Umbilical cord (tissue), 2 donors: ENCODE data around the gene USP10. TPM values are rescaled to one million over a fixed set of nuclear protein-coding genes. Genes with fewer than 3 reads are reported as not detected.
"Not testable (repeated sequence)": the region's sequence is repeated elsewhere in the genome, so short reads cannot be mapped to it uniquely, and the experiment has no call there.

ENCODE experiments used
- DNase-seq: peaks from one replicate; pipeline ENCODE4 v3.0.0-alpha.2; 2015; ENCODE audit warnings: low spot score
- total RNA-seq: library from RNA; depleted of rRNA; stranded (reverse); fragments of >200 nt; gene quantifications from one replicate; pipeline ENCODE4 v1.2.3, GENCODE V29; 2014; ENCODE audit warnings: low replicate concordance; ENCODE audit not compliant: insufficient read depth

The USP10 gene
- total RNA-seq, 1 donor from 2014 or later = 34.4 TPM

DNA sequence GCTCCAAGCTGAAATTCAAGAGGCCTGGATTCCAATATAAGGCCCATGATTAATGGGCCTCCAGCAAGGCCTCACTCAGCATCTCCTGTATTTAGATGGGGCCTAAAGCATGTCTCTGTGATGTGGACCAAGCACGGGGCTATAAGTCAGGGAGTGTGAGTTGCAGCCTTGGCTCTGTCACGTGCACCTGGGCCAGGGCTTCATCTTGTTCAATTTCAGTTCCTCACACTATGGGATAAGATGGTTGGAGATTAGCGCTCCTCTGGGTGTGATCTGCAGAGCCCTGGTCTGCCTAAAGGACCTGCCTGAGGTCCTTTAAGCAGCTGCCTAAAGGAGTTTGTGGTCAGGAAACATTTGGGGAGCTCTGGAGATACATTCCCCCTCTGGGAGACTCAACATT lies 26.2 kb upstream of the USP10 start:
- DNase-seq = no peak

DNA sequence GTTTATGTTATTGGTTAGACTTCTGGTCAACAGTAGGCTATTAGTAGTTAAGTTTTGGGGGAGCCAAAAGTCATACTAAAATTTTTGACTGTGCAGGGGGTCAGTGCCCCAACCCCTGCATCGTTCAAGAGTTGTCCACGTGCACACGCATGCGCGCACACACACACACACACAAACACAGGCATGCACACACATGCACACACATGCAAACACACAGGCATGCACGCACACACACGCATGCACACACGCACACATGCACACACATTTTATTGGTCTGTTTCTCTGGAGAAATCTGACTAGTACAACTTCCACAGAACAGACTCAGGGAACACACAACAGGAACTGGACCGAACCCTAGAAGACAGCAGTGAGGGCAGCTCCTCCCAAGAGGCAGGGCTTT lies 24.4 kb upstream of the USP10 start:
- DNase-seq = no peak

- DNase-seq = no peak
Measured at GRCh38 chr16:84675884-84676283, 23.9 kb upstream of the USP10 start.

- no peak for DNase-seq
Measured at GRCh38 chr16:84677017-84677803, 22.6 kb upstream of the USP10 start.

DNA sequence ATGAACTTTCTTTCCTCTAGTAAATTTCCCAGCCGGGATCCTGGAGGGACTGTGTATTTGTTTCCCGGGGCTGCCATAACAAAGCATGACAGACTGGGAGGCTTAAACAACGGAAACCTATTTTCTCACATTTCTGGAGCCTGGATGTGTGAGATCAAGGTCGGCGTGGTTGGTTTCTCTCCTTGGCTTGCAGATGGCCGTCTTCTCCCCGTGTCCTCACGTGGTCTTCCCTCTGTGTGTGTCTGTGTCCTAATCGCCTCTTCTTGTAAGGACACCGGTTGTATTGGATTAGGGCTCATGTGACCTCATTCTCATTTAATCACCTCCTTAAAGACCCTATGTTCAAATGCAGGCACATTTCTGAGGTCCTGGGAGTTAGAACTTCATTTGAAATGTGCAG lies 22.0 kb upstream of the USP10 start:
- DNase-seq = no peak

DNA sequence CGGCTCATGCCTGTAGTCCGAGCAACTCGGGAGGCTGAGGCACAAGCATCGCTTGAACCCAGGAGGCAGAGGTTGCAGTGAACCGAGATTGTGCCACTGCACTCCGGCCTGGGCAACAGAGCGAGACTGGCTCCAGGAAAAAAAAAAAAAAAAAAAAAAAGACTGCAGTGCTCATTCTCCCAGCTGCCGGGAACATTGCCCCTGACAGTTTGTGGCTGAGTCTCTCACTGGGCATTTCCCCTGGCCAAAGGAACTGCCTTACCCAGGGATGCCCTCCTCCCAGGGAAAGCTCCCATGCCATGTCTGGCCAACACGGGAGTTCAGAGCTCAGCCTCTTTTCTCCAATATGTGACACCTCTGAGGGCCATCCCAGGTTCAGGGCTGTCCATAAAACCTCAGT lies 21.3 kb upstream of the USP10 start:
- no peak for DNase-seq

DNA sequence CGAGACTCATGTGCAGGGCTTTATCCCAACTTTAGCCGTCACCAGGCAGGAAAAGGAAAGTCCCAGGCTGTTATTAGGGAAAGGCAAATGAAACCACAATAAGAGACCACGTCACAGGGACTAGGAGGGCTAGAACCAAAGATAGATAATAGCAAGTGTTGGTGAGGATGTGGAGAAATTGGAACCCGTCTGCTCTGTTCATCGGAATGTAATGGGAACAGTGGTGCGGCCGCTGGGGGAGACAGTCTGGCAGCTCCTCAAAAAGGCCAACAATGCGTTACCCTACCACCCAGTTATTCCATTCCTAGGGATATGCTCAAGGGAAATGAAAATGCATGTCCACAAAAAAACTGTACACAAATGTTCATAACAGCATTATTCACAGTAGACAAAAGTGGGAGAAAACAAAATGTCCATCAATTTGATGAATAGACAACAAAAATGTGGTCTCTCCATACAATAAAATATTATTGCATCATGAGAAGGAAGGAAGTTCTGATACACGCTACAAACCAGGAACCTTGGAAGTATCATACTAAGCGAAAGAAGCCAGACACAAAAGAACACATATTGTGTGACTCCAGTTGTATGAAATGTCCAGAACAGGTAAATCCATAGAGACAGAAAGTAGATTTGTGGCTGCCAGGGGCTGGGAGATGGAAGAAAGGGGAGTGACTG lies 19.5 kb upstream of the USP10 start:
- no peak for DNase-seq

DNA sequence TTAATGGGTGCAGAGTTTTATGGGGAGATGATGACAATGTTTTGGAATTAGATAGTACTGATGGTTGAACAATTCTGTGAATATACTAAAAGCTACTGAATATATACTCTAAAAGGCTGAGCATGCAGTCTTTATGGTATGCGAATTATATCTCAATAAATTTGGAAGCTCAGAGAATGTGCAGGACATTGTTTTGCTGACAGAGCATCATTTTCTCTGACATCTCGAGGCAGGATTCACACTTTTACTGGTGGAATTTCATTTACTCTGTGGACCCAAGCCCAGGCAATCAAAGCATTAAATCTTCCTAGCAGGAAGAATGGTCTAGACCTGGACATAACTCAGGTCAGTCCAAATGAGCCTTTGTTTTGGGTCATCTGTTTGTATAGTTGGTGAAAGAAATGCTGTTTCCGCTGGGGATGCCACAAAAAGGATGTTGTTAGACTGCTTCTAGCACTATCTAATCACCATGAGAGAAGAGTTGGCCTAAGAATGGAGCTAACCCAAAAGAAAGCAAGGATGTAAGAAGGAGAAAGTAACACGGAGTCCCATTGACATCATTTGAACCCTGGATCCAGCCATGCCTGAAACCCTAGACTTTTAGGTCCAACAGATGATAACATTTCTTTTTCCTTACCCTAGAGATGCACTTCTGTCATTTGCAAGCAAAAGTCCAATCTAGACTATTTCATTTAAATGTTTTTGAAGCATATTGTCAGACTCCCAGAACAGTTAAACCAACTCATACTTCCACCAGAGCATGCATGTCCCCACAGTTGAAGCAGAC lies 18.8 kb upstream of the USP10 start:
- DNase-seq = no peak

DNA sequence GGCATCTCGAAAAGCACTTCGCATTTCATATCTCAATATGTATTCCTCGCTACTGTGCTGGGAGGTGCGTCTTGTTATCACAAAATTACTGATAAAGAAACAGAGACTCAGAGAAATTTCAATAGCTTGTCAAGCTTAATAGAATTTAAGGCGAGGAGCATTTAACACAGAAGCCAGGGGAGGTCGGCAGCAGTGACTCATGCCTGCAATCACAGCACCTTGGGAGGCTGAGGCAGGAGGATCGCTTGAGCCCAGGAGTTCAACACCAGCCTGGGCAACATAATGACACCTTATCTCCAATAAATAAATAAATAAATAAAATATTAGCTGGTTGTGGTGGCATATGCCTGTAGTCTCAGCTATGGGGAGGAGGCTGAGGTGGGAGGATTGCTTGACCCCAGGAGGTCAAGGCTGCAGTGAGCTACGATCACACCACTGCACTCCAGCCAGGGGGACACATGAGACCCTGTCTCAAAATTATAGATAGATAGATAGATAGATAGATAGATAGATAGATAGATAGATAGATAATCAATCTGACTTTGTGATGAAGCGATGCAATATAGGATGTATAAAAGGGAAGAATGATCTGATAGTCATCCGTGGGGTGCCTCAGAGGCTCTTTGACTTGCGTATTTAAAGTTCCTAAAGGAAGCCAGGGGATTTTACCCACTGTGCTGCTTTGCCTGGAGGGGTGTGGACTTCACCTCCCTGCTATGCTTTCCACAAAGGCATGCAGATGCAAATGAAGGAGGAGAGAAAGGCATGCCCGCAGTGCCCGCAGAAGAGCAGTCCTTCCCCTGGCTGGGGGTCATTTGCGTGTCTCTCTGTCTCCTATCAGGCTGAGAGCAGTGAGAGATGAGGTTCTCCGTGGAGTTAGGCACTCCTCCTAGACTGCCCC lies 15.9 kb upstream of the USP10 start:
- DNase-seq = no peak

DNA sequence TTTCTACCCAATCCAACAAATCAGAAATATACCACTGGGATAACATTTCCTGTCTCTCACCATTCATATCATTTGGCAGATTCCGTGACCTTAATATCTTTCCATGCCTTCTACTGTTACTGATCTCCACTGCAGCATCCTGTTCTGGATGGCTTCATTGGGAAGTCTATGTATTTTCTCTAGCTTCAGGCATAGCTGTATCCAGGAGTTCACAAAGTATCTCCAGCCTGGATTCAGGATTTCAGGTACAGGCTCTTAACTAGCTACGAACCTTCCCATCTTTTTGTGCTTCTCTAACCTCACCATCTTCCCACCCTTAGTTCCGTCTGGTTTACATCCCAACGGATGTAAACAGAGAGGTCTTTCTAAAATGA lies 15.2 kb upstream of the USP10 start:
- DNase-seq = no peak

DNA sequence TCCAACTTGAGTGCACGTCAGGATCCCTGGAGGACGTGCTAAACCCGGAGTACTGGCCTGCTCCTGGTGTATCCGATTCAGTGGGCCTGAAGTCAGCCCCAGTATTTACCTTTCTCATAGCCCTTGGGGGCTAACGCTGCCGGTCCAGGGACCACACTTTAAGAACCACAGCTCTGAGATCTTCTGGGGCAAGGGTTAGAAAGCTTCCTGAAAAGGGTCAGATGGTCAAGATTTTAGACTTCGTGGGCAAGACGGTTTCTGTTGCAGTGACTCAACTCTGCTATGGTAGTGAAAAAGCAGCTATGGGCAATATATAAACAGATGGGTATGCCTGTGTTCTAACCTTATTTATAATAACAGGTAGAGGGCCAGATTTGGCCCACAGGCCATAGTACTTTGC lies 14.6 kb upstream of the USP10 start:
- DNase-seq = no peak

DNA sequence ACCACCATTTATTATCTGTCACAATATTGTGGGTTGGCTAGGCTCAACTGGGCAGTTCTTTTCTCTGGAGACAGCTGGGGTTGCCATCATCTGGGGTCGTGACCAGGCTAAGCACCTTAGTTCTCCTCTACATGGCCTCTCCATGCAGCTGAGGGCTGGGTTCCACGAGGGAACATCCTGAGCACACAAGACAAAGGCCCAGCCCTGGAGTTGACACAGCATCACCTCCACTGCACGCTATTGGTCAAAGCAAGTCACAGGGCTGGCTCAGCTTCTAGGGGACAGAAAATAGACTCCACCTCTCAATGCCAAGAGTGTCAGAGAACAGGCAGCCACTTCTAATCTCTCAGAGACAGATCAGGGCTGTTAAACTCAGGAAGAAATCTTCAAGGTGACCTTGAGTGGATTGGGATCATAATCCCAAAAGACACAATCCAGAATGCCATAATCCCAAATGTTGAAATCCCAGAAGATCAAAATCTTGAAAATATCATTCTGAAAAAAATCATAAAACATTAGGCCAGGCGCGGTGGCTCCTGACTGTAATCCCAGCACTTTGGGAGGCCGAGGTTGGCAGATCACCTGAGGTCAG lies 13.0 kb upstream of the USP10 start:
- DNase-seq = no peak

- DNase-seq = no peak
Measured at GRCh38 chr16:84687715-84688114, 12.1 kb upstream of the USP10 start.

DNA sequence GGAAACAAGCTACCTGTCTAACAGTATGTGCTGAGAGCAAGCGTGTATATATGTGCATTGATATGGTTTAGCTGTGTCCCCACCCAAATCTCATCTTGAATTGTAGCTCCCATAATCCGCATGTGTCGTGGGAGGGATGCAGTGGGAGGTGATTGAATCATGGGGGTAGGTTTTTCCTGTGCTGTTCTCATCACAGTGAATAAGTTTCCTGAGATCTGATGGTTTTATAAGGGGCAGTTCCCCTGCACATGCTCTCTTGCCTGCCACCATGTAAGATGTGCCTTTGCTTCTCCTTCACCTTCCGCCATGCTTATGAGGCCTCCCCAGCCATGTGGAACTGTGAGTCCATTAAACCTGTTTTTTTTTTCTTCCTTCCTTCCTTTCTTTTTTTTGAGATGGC lies 11.6 kb upstream of the USP10 start:
- DNase-seq = not testable (repeated sequence)

GRCh38 chr16:84689111-84689510 lies 10.7 kb upstream of the USP10 start:
- DNase-seq = peak; percentile 28

- DNase-seq = no peak
Measured at GRCh38 chr16:84690088-84690819, 9.5 kb upstream of the USP10 start.

DNA sequence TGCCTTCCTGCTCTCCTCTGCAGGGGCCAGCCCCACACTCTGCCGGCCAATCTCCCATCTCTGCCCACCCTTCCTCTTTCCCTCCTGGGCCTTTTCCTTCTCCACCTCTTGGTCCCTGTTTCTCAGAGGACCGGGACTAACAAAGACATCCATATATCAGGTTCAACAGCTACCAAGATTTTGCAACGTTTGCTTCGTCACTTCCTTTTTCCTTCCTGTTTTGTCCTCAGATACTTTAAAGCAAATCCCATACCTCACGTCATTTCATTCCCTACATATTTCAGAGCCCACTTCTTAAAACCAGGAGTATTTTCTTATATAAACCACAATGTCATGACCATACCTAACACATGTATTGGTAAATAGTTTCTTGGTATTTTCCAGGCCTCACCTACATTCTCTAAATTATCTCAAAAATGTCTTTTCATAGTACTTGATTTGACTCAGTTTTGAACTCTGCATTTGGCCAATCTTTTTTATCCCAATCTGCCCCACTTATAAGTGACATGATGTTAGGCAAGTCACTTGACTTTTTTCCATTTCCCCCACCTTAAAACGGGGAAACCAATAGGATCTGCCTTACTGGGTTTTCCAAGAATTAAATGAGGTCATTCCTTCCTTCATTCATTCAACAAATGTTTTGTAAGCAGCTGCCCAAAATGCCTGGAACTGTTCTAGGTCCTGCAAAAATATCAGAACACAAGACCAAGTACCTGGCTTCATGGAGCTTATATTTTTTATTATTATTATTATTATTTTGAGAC lies 7.2 kb upstream of the USP10 start:
- DNase-seq = no peak

DNA sequence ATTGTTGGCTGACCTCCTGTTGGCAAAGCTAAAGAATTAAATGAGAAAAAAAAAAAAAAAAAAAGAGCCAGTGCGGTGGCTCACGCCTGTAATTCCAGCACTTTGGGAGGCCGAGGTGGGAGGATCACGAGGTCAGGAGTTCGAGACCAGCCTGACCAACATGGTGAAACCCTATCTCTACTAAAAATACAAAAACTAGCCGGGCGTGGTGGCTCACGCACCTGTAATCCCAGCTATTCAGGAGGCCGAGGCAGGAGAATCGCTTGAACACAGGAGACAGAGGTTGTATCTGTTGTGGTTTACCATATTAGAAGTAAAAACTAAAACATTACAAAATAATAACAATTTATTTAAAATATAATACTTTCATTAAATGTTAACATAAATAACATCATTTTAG lies 5.9 kb upstream of the USP10 start:
- DNase-seq = not testable (repeated sequence)

- DNase-seq = no peak
Measured at GRCh38 chr16:84694980-84695379, 4.8 kb upstream of the USP10 start.
